ENCODE results near the gene ARPC1B. TPM values are rescaled to one million over a fixed set of nuclear protein-coding genes. Genes with fewer than 3 reads are reported as not detected.
"Not testable (repeated sequence)": the region's sequence is repeated elsewhere in the genome, so short reads cannot be mapped to it uniquely, and the experiment has no call there.

The ARPC1B gene
- total RNA-seq, 2 donors from 2014 or later = 185 to 220 TPM

DNA sequence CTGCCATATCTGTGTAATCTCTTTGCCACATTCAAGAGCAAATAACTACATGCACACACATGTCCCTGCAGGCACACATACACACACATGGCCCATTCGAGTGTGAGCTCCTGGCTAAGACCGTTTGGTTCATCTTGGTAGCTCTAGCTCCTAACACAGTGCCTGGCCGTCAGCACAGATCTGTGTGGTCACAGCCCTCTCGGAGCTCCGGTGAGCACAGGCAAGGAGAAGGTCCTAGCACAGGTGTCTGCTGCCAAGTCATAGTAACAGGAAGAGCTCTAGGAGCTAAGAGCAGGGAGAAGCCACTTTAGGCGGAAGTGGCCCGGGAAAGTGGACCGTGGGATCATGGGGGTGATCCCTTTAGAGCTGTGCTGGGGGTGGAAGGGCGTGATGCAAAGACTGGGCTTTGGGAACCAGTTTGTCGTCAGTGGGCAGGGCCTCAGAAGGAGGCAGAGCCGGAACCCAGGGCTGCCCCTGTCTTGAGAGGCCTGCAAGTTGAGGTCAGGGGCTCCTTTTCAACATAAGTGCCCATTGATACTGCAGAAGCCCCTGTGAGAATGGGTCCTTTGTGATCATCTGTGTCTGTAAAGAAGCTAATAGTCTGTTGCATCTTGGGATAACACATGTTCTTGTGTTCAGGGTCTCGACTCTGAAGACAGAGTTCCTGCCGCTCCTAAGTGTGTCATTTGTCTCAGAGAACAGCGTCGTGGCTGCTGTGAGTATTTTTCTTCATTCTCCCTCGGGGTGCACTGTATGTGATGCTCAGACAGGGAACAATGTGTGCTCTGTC is 16.6 kb upstream of the ARPC1B start:
- DNase-seq (no peak), ATAC-seq (no peak)
- H3K4me3 Mint-ChIP-seq = no peak overlapping the region
- H3K36me3 Mint-ChIP-seq (ENCODE audit: low read depth) = peaks cover 7% of the 10 kb centered on the region
- no peak overlapping the region for H3K27ac Mint-ChIP-seq
- no peaks in the 10 kb centered on the region for H3K4me1 Mint-ChIP-seq
- H3K9me3 ChIP-seq (ENCODE audit: control insufficient read depth, low read length, poor library complexity, severe bottlenecking) = no peaks in the 10 kb centered on the region
- no peaks in the 10 kb centered on the region for H3K27me3 Mint-ChIP-seq

DNA sequence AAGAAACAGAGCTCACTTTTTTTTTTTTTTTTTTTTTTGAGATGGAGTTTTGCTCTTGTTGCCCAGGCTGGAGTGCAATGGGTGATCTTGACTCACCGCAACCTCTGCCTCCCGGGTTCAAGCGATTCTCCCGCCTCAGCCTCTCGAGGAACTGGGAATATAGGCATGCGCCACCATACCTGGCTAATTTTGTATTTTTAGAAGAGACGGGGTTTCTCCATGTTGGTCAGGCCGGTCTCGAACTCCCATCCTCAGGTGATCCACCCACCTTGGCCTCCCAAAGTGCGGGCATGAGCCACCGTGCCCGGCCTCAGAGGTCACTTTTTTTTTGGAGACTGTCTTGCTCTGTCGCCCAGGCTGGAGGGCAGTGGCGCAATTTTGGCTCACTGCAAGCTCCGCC is 16.0 kb upstream of the ARPC1B start:
- H3K36me3 Mint-ChIP-seq (ENCODE audit: low read depth); H3K27ac Mint-ChIP-seq; H3K9me3 ChIP-seq (ENCODE audit: control insufficient read depth, low read length, poor library complexity, severe bottlenecking); H3K4me1 Mint-ChIP-seq; H3K27me3 Mint-ChIP-seq; ATAC-seq; H3K4me3 Mint-ChIP-seq; DNase-seq: not testable (repeated sequence)

DNA sequence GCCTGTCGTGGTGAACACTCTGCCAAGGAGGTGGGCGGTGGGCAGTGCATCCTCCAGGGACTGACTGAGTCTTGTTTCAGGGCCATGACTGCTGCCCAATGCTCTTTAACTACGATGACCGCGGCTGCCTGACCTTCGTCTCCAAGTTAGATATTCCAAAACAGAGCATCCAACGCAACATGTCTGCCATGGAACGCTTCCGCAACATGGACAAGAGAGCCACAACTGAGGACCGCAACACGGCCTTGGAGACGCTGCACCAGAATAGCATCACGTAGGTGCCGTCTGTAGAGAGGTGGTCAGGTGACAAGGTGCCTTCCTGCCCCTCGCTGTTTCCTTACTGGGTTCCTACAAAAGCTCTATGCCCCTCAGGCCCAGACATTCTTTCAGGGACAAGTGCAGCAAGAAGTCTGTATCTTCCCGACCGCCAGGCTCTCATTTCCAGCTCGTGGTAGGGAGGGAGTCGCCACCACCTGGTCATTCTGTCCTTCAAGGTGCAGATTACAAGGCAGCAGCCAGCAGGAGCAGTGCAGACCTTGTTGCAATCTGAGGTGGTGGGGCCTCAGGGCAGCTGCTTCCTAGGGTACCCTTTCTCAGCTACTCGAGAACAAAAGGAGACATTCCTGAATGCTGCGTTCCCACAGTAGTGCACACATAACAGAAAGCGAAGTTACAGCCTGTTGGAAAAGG is 14.9 kb upstream of the ARPC1B start:
- Mint-ChIP-seq H3K4me1 (no peaks in the 10 kb centered on the region), H3K36me3 (ENCODE audit: low read depth) (peaks cover 7% of the 10 kb centered on the region), H3K27ac (no peak overlapping the region), H3K4me3 (no peak overlapping the region), H3K27me3 (no peaks in the 10 kb centered on the region)
- DNase-seq (no peak), ATAC-seq (no peak)
- no peaks in the 10 kb centered on the region for H3K9me3 ChIP-seq (ENCODE audit: control insufficient read depth, low read length, poor library complexity, severe bottlenecking)

DNA sequence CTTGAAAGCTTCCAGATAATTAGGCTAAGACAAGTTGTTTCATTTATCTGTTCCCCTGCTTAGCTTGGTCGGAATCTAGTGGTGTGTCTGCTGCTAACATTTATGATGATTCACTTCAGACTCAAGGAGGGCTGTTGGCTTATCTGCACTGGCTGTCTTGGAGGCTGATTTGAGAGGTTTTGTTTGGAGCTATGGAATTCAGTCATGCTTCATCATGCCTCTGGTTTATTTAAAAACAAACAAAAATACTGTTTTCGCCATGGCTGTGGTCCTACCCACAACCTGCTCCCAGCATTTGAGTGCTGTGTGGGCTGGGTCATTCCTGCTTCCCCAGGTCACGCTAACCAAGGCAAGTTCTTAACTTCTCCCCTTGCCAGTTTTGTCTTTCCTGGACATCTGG is 11.7 kb upstream of the ARPC1B start:
- H3K4me1 Mint-ChIP-seq = peaks cover 6% of the 10 kb centered on the region
- H3K4me3 Mint-ChIP-seq = no peak overlapping the region
- peaks cover 4% of the 10 kb centered on the region for H3K36me3 Mint-ChIP-seq (ENCODE audit: low read depth)
- no peaks in the 10 kb centered on the region for H3K27me3 Mint-ChIP-seq
- H3K9me3 ChIP-seq (ENCODE audit: control insufficient read depth, low read length, poor library complexity, severe bottlenecking) = no peaks in the 10 kb centered on the region
- ATAC-seq = no peak
- DNase-seq = no peak
- no peak overlapping the region for H3K27ac Mint-ChIP-seq

DNA sequence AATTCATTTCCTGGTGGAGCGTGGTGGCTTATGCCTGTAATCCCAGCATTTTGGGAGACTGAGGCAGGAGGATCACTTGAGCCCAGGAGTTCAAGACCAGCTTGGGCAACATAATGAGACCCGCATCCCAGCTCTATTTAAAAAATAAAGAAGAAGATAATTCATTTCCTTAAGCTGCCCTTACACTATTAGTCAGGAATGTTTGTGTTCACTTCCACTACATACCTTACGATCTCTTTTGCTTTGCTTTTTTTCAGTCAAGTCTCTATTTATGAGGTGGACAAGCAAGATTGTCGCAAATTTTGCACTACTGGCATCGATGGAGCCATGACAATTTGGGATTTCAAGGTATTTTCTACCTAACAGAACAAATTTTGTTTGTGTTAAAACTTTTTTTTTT is 11.2 kb upstream of the ARPC1B start:
- Mint-ChIP-seq H3K36me3 (ENCODE audit: low read depth) (no peaks in the 10 kb centered on the region), H3K4me1 (peaks cover 6% of the 10 kb centered on the region), H3K27me3 (no peaks in the 10 kb centered on the region), H3K27ac (no peak overlapping the region), H3K4me3 (no peak overlapping the region)
- no peak for ATAC-seq
- no peak for DNase-seq
- no peaks in the 10 kb centered on the region for H3K9me3 ChIP-seq (ENCODE audit: control insufficient read depth, low read length, poor library complexity, severe bottlenecking)

DNA sequence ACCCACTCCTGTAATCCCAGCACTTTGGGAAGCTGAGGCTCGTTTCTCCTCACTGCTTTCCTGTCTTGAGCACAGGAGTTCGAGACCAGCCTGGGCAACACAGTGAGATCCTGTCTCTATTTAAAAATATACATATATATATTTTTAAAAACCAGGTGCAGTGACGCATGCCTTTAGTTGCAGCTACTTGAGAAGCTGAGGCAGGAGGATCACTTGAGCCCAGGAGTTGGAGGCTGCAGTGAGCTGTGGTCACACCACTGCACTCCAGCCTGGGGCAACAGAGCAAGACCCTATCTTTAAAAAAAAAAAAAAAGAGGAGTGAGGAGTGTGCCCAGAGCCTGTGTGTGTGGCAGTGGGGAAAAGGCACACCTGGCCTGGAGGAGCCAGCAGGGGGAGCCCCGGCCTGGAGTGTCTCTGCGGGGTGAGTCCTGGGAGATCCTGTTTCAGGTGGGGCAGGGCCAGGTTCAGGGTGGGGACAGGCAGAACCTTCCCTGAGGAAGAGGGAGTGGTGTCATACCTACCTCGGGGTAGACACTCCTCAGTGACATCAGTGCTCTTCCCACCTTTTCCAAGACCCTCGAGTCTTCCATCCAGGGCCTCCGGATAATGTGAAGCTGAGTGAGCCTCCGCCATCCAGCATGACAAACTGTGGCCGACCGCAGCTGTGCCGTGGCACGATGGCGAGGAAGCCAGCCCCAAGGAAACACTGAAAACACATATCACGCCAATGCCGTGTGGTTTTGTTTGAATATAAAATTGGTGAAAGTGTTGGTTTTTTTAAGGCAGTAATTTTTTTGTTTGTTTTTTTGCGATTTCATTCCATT is 9.0 kb upstream of the ARPC1B start:
- ATAC-seq (peak; percentile 95), DNase-seq (peak; percentile 56 to 73 (median 59))
- H3K27ac Mint-ChIP-seq = peak overlapping the region; percentile 32
- no peaks in the 10 kb centered on the region for H3K27me3 Mint-ChIP-seq
- no peaks in the 10 kb centered on the region for H3K9me3 ChIP-seq (ENCODE audit: control insufficient read depth, low read length, poor library complexity, severe bottlenecking)
- H3K4me1 Mint-ChIP-seq = peaks cover 6% of the 10 kb centered on the region
- no peaks in the 10 kb centered on the region for H3K36me3 Mint-ChIP-seq (ENCODE audit: low read depth)
- H3K4me3 Mint-ChIP-seq = no peak overlapping the region

DNA sequence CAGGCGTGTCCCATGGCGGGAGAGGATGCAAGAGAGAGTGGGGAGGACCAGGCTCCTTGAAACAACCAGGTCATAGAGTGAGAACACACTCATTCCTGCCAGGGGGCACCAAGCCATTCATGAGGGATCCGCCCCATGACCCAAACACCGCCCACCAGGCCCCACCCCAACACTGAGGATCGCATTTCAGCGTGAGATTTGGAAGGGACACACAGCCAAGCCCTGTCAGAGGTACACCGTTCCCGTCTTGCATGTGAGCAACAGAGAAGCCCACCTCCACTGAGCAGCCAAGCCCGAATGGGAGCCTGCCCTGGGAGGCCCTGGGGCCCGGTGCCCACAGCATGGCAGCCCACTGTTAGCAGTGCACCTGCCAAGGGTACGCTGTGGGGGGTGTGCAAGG is 7.9 kb upstream of the ARPC1B start:
- peaks cover 6% of the 10 kb centered on the region for H3K4me1 Mint-ChIP-seq
- no peaks in the 10 kb centered on the region for H3K27me3 Mint-ChIP-seq
- ATAC-seq (no peak), DNase-seq (no peak)
- H3K27ac Mint-ChIP-seq = no peak overlapping the region
- no peaks in the 10 kb centered on the region for H3K36me3 Mint-ChIP-seq (ENCODE audit: low read depth)
- no peaks in the 10 kb centered on the region for H3K9me3 ChIP-seq (ENCODE audit: control insufficient read depth, low read length, poor library complexity, severe bottlenecking)
- H3K4me3 Mint-ChIP-seq = no peak overlapping the region

DNA sequence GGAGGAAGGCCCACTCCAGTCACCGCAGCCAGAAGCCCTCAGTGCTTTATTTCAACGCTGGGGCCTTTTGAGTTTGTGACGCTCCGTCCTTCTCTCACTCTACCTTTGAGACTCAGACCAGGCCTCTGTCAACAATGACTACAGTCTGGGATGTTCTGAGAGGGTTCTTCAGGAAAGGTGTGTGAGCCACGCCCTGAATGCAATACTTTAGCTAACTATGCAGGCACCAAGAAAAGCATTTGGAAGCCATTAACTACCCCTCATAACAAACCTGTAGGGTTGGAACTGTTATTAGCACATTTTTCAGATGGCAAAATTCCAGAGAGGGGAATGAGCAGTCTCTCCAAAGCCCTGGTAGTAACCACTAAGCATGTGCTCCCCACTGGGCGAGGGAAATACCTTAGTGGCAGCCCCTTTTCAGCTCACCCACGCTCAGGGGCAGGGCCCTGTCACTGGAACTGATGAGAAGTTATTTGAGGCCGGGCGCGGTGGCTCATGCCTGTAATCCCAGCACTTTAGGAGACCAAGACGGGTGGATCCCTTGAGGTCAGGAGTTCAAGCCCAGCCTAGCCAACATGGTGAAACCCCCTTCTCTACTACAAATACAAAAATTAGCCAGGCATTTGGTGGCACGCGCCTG is 5.7 kb upstream of the ARPC1B start:
- no peak overlapping the region for H3K4me3 Mint-ChIP-seq
- H3K36me3 Mint-ChIP-seq (ENCODE audit: low read depth) = no peaks in the 10 kb centered on the region
- H3K4me1 Mint-ChIP-seq = peaks cover 10% of the 10 kb centered on the region
- no peaks in the 10 kb centered on the region for H3K27me3 Mint-ChIP-seq
- H3K9me3 ChIP-seq (ENCODE audit: control insufficient read depth, low read length, poor library complexity, severe bottlenecking) = no peaks in the 10 kb centered on the region
- DNase-seq (no peak), ATAC-seq (no peak)
- no peak overlapping the region for H3K27ac Mint-ChIP-seq

DNA sequence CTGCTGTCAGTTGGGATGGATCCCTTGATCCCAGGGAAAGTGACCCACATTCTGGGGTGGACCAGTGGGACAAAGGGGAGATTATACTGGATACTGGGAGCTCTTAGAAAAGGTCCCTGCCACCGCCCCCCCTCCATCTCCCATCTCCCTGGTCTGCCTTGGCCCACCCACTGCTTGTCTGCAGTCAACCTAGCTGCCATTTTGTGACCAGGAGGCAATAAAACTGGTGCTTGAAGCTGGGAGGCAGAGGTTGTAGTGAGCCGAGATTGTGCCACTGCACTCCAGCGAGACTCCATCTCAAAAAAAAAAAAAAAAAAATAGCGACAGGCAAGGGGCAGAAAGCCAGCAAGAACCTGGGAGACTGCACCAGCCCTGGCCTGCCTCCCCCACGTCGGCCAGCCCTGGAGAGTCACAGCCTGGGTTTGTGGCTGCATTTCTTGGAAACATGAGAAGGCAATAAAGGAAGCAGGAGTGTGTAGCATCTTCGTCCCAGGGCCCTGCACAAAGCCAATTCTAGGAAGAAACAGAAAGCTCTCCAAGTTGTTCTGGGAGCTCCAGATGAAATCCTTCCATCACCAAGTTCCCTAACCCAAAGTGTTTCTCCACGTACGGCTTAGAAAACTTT is 4.7 kb upstream of the ARPC1B start:
- H3K36me3 Mint-ChIP-seq (ENCODE audit: low read depth) = no peaks in the 10 kb centered on the region
- no peaks in the 10 kb centered on the region for H3K27me3 Mint-ChIP-seq
- H3K4me1 Mint-ChIP-seq = peaks cover 10% of the 10 kb centered on the region
- no peaks in the 10 kb centered on the region for H3K9me3 ChIP-seq (ENCODE audit: control insufficient read depth, low read length, poor library complexity, severe bottlenecking)
- H3K27ac Mint-ChIP-seq = peak overlapping the region; percentile 47
- H3K4me3 Mint-ChIP-seq = no peak overlapping the region
- ATAC-seq (no peak), DNase-seq (no peak)

DNA sequence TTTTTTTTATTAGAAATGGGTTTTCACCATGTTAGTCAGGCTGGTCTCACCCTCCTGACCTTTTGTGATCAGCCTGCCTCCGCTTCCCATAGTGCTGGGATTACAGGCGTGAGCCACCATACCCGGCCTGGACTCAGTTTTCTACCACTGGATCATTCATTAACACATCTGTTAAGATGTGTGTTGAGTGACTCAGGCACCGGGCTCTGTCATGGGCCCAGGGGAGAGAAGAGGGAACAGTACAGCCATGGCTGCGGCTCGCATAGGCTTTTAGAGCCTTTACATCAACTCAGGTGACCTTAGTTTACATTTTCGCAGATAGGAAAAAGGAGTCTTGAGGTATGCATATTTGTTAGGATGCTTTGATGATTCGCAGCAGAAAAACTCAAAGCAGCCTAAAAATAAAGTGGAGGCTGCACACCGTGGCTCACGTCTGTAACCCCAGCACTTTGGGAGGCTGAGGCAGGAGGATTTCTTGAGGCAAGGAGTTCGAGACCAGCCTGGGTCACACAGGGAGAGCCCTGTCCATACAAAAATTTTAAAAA is 3.1 kb upstream of the ARPC1B start:
- Mint-ChIP-seq H3K27me3 (no peaks in the 10 kb centered on the region), H3K4me3 (no peak overlapping the region), H3K36me3 (ENCODE audit: low read depth) (no peaks in the 10 kb centered on the region), H3K27ac (peak overlapping the region; percentile 61), H3K4me1 (peaks cover 10% of the 10 kb centered on the region)
- no peak for DNase-seq
- no peaks in the 10 kb centered on the region for H3K9me3 ChIP-seq (ENCODE audit: control insufficient read depth, low read length, poor library complexity, severe bottlenecking)
- ATAC-seq = no peak

DNA sequence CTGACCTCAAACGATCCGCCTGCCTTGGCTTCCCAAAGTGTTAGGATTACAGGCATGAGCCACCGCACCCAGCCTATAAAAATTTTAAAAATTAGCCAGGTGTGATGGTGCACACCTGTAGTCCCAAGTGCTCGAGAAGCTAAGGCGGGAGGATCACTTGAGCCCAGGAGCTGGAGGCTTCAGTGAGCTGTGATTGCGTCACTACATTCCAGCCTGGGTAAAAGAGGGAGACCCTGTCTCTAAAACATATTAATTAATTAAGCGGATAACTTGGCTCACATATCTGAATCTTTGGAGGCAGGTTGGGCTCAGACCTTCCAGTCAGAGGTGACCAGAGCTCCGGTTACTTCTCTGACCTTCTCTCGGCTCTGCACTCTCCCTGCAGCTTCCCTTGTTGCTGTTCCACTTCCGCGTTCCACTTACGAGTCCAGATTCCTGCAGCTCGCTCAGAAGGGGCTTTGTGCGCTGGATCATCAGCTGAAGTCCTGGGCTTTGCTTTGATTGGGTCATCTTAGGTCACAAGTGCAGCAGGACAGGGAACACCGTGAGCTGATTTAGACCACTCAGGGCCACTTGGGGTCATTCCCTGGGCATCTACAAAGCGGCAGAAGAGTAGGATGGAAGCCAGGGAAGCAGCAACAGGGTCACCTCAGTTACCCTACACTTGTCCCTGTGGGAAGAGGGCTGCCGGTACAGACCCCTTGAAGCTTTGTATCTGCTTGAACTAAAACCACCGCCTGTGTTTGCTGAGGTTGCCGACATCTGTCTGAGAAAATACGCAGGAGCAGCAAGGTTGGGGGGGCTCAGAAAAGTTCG is 2.0 kb upstream of the ARPC1B start:
- H3K9me3 ChIP-seq (ENCODE audit: control insufficient read depth, low read length, poor library complexity, severe bottlenecking) = no peaks in the 10 kb centered on the region
- Mint-ChIP-seq H3K27me3 (no peaks in the 10 kb centered on the region), H3K4me1 (peaks cover 13% of the 10 kb centered on the region), H3K36me3 (ENCODE audit: low read depth) (no peaks in the 10 kb centered on the region), H3K4me3 (peak overlapping the region; percentile 89), H3K27ac (no peak overlapping the region)
- DNase-seq (no peak), ATAC-seq (no peak)
